Left ventricle myocardium inferior (tissue), 1 donor: ENCODE measurements around the gene TFB1M. TPM values are rescaled to one million over a fixed set of nuclear protein-coding genes. Genes with fewer than 3 reads are reported as not detected.

Experiments used
- DNase-seq: peaks from one replicate; pipeline ENCODE4 v3.0.0-alpha.2; 2020
- H3K27ac ChIP-seq: fragments of 200-600 bp; replicated peaks from 2 replicates; pipeline ENCODE4 v1.8.0; 2021
- H3K27me3 ChIP-seq: fragments of 200-600 bp; 2 replicates; pipeline ENCODE4 v1.8.0; 2021; ENCODE audit warnings: low read depth
- H3K36me3 ChIP-seq: fragments of 200-600 bp; 2 replicates; pipeline ENCODE4 v1.8.0; 2021
- H3K4me1 ChIP-seq: fragments of 200-600 bp; 2 replicates; pipeline ENCODE4 v1.8.0; 2021
- H3K4me3 ChIP-seq: fragments of 200-600 bp; 2 replicates; pipeline ENCODE4 v1.8.0; 2021; ENCODE audit warnings: mild to moderate bottlenecking, moderate library complexity
- H3K9me3 ChIP-seq: fragments of 200-600 bp; replicated peaks from 2 replicates; pipeline ENCODE4 v1.8.0; 2021
- CTCF ChIP-seq: fragments of 200-600 bp; IDR thresholded peaks from 2 replicates; pipeline ENCODE4 v1.8.0; 2021; ENCODE audit warnings: antibody characterized with exemption, mild to moderate bottlenecking, borderline replicate concordance
- intact Hi-C: fragments of 100-400 bp; cut with micrococcal nuclease; formaldehyde crosslinking; loops from one replicate; pipeline ENCODE4 v1.11.0; 2022
- total RNA-seq: library from RNA; stranded (reverse); fragmentation: NEBNext Ultra II Directional; extraction: Animal tissue kit (Norgen Biotek cat#: 25700); gene quantifications from one replicate; pipeline ENCODE4 v1.2.1, GENCODE V29; 2021
- donor health status: DM: no; HTN: yes; CAD: no; lungs with severe emphysema.

The TFB1M gene
- total RNA-seq, 1 donor from 2014 or later, result 18.8 TPM

- TF ChIP-seq CTCF, result no peak
- no peak for DNase-seq
- H3K4me3 ChIP-seq, result no peak overlapping the region
- intact Hi-C loops, result no loop called here
- no peaks in the 10 kb centered on the region for H3K4me1 ChIP-seq
- H3K27ac ChIP-seq, result no peak overlapping the region
- no peaks in the 10 kb centered on the region for H3K27me3 ChIP-seq
- H3K9me3 ChIP-seq, result peaks cover 33% of the 10 kb centered on the region
- H3K36me3 ChIP-seq, result no peaks in the 10 kb centered on the region
These were observed 19.1 kb upstream of the TFB1M start for GRCh38 chr6:155333414-155333813.

GRCh38 chr6:155330922-155331321 is 16.6 kb upstream of the TFB1M start:
- Histone ChIP-seq H3K9me3 (peaks cover 10% of the 10 kb centered on the region), H3K4me3 (no peak overlapping the region), H3K4me1 (no peaks in the 10 kb centered on the region), H3K27me3 (no peaks in the 10 kb centered on the region), H3K27ac (no peak overlapping the region), H3K36me3 (no peaks in the 10 kb centered on the region)
- no peak for DNase-seq
- intact Hi-C loops, result no loop called here
- TF ChIP-seq CTCF, result no peak

- no peak for DNase-seq
- no peaks in the 10 kb centered on the region for H3K36me3 ChIP-seq
- no peak overlapping the region for H3K4me3 ChIP-seq
- no peaks in the 10 kb centered on the region for H3K27me3 ChIP-seq
- intact Hi-C loops, result no loop called here
- H3K4me1 ChIP-seq, result no peaks in the 10 kb centered on the region
- H3K27ac ChIP-seq, result no peak overlapping the region
- no peak for TF ChIP-seq CTCF
- peaks cover 3% of the 10 kb centered on the region for H3K9me3 ChIP-seq
These were observed 15.9 kb upstream of the TFB1M start for GRCh38 chr6:155330133-155330734.

- DNase-seq, result no peak
- Histone ChIP-seq H3K27ac (no peak overlapping the region), H3K36me3 (no peaks in the 10 kb centered on the region), H3K4me1 (no peaks in the 10 kb centered on the region), H3K9me3 (no peaks in the 10 kb centered on the region), H3K4me3 (no peak overlapping the region), H3K27me3 (no peaks in the 10 kb centered on the region)
- no peak for TF ChIP-seq CTCF
- intact Hi-C loops, result no loop called here
These were observed 15.3 kb upstream of the TFB1M start for GRCh38 chr6:155329460-155330132.

GRCh38 chr6:155328539-155329459 is 14.5 kb upstream of the TFB1M start:
- no peak overlapping the region for H3K4me3 ChIP-seq
- H3K27ac ChIP-seq, result no peak overlapping the region
- intact Hi-C loops, result no loop called here
- DNase-seq, result no peak
- no peak for TF ChIP-seq CTCF
- H3K9me3 ChIP-seq, result no peaks in the 10 kb centered on the region
- H3K4me1 ChIP-seq, result no peaks in the 10 kb centered on the region
- H3K27me3 ChIP-seq, result no peaks in the 10 kb centered on the region
- no peaks in the 10 kb centered on the region for H3K36me3 ChIP-seq
